ENCODE results near the gene SLC35F1. TPM values are rescaled to one million over a fixed set of nuclear protein-coding genes. Genes with fewer than 3 reads are reported as not detected.

Gene SLC35F1
- total and polyA plus RNA-seq, 4 donors: 0.01 to 0.09 (median 0.08) TPM; not detected in 1

- DNase-seq (ENCODE audit: low spot score): no peak
- no peaks in the 10 kb centered on the region for H3K36me3 ChIP-seq (ENCODE audit: control insufficient read depth in 4 of 4, insufficient read depth in 3 of 4, low read depth in 1 of 4, low read length in 3 of 4)
- no peaks in the 10 kb centered on the region for H3K27me3 ChIP-seq (ENCODE audit: control insufficient read depth in 4 of 4, insufficient read depth in 4 of 4, low read length in 3 of 4)
- no peak overlapping the region for H3K27ac ChIP-seq (ENCODE audit: low read depth in 1 of 2, low read length in 2 of 2)
- no peak overlapping the region for H3K4me3 ChIP-seq (ENCODE audit: low read depth in 1 of 3, low read length in 3 of 3)
- TF ChIP-seq YY1 (IDR thresholded peaks at IDR 0.05) (no peak), HNF4A (conservative IDR thresholded peaks at IDR 0.05) (no peak), CTCF (IDR thresholded peaks at IDR 0.05; ENCODE audit: low read depth, low read length, missing input control) (no peak), SP1 (IDR thresholded peaks at IDR 0.05) (no peak), NR2F2 (IDR thresholded peaks at IDR 0.05) (no peak), RXRA (IDR thresholded peaks at IDR 0.05) (no peak), GABPA (IDR thresholded peaks at IDR 0.05 in 1 of 2, conservative IDR thresholded peaks at IDR 0.05 in 1 of 2) (no peak), HNF4G (IDR thresholded peaks at IDR 0.05) (no peak)
- H3K4me1 ChIP-seq (ENCODE audit: control insufficient read depth in 4 of 4, insufficient read depth in 4 of 4, low read length in 3 of 4): peaks cover 0 to 1% (median 0%) of the 10 kb centered on the region in 4 donors
- no peak overlapping the region for H3K9ac ChIP-seq (ENCODE audit: low read depth in 1 of 2, low read length in 2 of 2)
- 82% methylated on average over 2 of the region's 2 CpGs for WGBS
- peaks cover 0 to 2% (median 0%) of the 10 kb centered on the region in 4 donors for H3K9me3 ChIP-seq (ENCODE audit: control insufficient read depth in 4 of 4, low read length in 3 of 4)
Measured at GRCh38 chr6:118148561-118148960, 241.5 kb downstream of the SLC35F1 start.

- no peaks in the 10 kb centered on the region for H3K36me3 ChIP-seq (ENCODE audit: control insufficient read depth in 4 of 4, insufficient read depth in 3 of 4, low read depth in 1 of 4, low read length in 3 of 4)
- peaks cover 0 to 2% (median 0%) of the 10 kb centered on the region in 4 donors for H3K9me3 ChIP-seq (ENCODE audit: control insufficient read depth in 4 of 4, low read length in 3 of 4)
- TF ChIP-seq NR2F2 (IDR thresholded peaks at IDR 0.05) (no peak), SP1 (IDR thresholded peaks at IDR 0.05) (no peak), REST (IDR thresholded peaks at IDR 0.05) (no peak), TAF1 (conservative IDR thresholded peaks at IDR 0.05) (no peak), RXRA (IDR thresholded peaks at IDR 0.05) (no peak), ZBTB33 (IDR thresholded peaks at IDR 0.05) (no peak), EGR1 (IDR thresholded peaks at IDR 0.05; ENCODE audit: low read depth in 2 of 2) (no peak), YY1 (IDR thresholded peaks at IDR 0.05) (no peak), HNF4A (conservative IDR thresholded peaks at IDR 0.05) (no peak), HNF4G (IDR thresholded peaks at IDR 0.05) (no peak), RAD21 (IDR thresholded peaks at IDR 0.05) (no peak), CTCF (IDR thresholded peaks at IDR 0.05; ENCODE audit: low read depth, low read length, missing input control) (no peak)
- DNase-seq (ENCODE audit: low spot score): no peak
- H3K4me3 ChIP-seq (ENCODE audit: low read depth in 1 of 3, low read length in 3 of 3): no peak overlapping the region
- no peaks in the 10 kb centered on the region for H3K27me3 ChIP-seq (ENCODE audit: control insufficient read depth in 4 of 4, insufficient read depth in 4 of 4, low read length in 3 of 4)
- no peak overlapping the region for H3K27ac ChIP-seq (ENCODE audit: low read depth in 1 of 2, low read length in 2 of 2)
- H3K4me1 ChIP-seq (ENCODE audit: control insufficient read depth in 4 of 4, insufficient read depth in 4 of 4, low read length in 3 of 4): peaks cover 0 to 1% (median 0%) of the 10 kb centered on the region in 4 donors
- no peak overlapping the region for H3K9ac ChIP-seq (ENCODE audit: low read depth in 1 of 2, low read length in 2 of 2)
Measured at GRCh38 chr6:118152524-118152923, 245.5 kb downstream of the SLC35F1 start.

All from liver (tissue), 9 donors.